HG02759 (cell line): ENCODE measurements around the gene PHYHD1.

Source experiments
- ATAC-seq: cut with Tn5 transposase; IDR thresholded peaks from one replicate; pipeline ENCODE4 v1.9.1; 2021; ENCODE audit warnings: mild to moderate bottlenecking, moderate library complexity; ENCODE audit not compliant: unreplicated experiment

Gene PHYHD1

DNA sequence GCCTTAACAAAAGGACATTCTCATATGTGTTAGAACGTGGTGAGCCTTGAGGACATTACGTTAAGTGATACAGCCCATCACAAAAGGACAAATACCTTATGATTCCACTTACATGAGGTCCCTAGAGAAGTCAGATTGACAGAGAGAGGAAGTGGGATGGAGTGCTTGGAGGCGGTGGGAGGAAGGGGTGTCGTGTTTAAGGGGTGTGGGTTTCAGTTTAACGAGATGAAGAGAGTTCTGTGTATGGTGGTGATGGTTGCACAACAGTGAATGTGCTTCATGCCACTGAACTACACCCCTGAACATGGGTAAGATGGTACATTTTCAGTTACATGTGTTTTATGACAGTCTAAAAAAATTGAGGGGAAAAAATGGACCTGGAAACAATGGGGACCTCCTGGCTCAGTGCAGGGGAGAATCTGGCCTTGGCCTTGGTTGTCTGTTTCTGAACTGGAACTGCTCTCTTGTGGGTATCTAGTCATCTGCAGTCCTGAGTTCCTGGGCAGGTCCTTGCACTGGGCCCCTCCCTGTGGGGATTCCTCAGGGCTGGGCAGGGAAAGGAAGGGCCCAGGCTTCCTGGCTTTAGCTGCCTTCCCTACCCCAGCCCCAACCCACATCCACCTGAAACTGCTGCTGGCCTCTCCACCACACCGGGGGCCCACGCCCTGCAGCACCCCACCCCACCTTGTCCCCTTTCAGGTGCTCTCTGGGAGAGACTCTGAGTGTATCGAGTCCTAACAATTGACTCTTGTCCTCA, 21.0 kb upstream of the PHYHD1 start:
- ATAC-seq: no peak

DNA sequence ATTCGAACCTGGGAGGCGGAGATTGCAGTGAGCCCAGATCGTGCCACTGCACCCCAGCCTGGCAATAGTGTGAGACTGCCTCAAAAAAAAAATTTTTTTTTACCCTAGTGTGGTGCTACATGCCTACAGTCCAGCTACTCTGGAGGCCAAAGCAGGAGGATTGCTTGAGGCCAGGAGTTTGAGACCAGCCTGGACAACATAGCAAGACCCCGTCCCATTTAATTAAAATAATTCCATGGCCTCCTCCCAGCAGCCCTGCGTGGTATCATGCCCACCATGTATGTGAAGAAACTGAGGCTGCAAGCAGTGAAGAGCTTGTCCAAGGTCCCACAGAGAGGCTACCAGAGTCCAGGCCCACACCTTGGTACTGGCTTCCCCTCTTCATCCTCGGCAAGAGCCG, 19.4 kb upstream of the PHYHD1 start:
- ATAC-seq: no peak

DNA sequence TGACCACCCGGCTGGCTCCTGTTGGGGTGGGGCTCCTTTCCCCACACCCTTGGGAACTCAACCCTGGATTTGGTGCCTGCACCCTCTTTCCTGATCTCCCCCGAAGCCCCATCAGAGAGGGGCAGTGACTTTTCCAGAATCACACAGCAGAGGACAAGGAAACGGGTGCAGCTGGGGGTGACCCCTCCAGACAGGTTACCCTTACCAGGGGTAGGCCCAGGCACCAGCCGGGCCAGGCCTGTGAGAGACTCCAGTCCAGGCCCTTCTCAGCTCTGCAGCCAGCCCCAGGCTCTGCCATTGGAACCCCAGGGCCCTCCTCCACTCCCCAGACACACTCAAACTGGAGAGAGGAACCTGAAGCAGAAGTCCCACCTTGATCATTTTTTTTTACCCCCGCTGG, 19.0 kb upstream of the PHYHD1 start:
- peak; percentile 8 for ATAC-seq

DNA sequence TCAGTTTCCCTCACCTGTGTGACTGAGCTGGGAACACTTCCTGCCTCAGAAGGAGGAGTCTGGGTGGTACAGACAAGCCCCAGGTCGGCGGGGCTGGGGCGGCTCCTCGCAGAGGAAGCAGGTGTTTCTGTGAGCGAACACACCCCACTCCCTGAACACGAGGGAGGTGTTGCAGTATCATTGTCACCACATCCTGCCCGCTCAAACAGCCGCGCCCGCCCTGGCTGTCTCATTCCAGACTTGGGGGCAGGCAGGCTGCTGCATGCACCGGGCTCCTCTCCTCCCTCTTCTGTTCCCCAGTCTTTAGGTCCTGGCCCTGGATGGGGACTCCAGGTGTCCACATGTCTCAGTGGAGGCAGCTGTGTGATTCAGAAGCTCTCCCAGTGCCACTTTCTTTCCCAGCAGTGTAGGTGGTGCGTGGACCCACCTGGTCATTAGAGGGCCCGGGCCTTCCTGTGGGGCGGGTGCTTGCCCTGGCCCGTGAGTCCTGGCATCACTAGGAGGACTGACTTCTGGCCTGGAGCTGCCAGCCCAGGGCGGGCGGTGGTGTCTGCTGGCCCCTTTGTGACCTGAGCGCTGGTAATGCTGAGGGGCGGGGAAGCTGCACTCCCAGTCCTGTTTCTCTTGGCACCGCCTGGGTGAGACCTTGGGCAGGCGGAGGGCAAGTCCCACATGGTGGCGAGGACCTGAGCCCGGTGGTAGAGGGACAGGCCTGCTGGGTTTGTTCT, 18.3 kb upstream of the PHYHD1 start:
- peak; percentile 87 for ATAC-seq

GRCh38 chr9:128903079-128903461, 17.7 kb upstream of the PHYHD1 start:
- no peak for ATAC-seq

GRCh38 chr9:128903871-128904620, 16.7 kb upstream of the PHYHD1 start:
- ATAC-seq: no peak

DNA sequence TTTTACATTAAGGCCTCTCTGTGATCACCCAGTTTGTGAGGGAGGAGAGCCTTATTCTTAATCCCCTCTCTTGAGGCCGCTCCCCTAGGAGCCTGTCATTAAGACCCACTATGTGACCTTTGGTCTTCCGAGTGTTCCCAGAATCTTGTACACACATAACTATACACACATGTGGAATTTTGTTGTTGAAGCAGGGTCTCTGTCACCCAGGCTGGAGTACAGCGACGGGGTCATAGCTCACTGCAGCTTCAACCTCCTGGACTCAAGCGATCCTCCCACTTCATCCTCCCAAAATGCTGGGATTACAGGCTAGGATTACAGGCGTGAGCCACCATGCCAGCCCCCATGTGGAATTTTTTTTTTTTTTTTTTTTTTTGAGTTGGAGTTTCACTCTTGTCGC, 14.8 kb upstream of the PHYHD1 start:
- no peak for ATAC-seq

DNA sequence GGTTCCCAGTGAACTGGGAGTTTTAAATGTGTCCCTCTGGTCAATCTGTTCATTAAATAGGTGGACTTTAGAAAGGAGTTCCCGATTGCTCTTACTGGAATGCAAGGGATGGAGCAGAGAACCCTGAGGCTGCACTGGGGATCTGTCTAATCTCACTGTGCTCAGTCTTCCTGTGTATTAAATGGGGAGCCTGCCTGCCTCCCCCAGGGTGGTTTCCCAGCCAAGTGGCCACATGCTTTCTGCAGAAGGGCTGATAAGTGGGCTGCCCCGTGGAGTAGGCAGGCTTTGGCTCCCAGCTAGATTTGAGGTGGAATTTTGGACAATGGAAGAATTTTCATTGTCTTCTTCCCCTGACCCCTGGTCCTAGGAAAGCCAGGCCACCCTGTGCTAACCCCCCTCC, 14.0 kb upstream of the PHYHD1 start:
- no peak for ATAC-seq

- ATAC-seq: no peak
Measured at GRCh38 chr9:128908372-128908771, 12.4 kb upstream of the PHYHD1 start.

- no peak for ATAC-seq
Measured at GRCh38 chr9:128909859-128910258, 10.9 kb upstream of the PHYHD1 start.

DNA sequence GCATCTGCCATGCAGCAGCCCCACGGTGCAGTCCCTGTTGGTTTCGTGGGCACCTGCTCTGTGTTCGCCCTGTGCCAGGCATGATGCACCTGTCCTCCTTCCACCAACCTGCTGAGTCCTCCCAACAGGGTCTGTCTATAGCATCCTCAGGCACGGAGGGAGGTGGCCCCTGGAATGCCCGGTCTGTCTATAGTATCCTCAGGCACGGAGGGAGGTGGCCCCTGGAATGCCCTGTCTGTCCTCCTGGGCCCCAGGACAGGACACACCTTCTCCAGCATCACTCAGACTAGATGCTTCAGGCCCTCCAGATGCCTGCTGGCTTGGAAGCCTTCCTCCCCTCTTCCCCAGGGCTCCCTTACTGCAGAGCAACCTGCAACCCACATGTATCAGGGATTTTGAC, 9.9 kb upstream of the PHYHD1 start:
- no peak for ATAC-seq

- no peak for ATAC-seq
Measured at GRCh38 chr9:128911529-128912035, 9.2 kb upstream of the PHYHD1 start.

GRCh38 chr9:128912270-128912853, 8.4 kb upstream of the PHYHD1 start:
- no peak for ATAC-seq

DNA sequence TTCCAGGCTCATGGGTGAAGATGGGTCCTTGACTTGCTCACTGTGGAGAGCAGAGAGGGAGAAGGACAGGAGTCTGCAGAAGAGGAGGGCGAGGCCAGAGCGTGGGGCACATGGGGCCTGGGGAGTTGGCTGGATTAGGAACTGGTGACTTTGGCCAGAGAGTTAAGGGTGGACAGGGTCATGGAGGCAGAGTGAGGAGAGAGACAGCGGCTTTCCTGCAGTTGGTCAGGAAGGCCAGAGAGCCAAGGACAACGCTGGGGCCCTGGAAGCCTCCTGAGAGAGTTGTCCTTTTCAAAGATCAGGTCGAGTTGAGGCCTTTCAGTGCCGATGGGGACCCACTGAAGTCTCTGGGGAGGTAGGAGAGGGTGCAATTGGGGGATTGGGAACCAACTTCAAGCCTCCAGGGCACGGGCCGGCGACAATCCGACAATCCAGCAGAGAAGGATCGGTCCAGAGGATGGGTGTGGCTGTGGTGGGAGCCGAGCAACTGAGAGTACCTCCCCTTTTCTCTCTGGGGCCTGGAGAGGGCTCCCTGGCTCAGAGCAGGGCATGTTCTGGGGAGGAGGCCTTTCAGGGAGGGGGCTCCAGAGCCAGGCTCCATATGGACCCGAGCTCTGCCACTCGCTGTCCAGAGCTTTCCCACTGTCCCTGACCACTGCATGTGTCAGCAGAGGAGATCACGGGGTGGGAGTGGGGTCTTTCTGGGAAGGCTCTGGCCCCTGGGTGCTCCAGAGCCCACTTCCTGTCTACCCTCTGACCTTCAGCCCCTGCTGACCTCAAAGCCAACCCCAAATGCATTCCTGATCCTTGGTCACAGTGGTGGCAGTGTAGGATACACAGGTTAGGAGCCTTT, 7.5 kb upstream of the PHYHD1 start:
- ATAC-seq: no peak

DNA sequence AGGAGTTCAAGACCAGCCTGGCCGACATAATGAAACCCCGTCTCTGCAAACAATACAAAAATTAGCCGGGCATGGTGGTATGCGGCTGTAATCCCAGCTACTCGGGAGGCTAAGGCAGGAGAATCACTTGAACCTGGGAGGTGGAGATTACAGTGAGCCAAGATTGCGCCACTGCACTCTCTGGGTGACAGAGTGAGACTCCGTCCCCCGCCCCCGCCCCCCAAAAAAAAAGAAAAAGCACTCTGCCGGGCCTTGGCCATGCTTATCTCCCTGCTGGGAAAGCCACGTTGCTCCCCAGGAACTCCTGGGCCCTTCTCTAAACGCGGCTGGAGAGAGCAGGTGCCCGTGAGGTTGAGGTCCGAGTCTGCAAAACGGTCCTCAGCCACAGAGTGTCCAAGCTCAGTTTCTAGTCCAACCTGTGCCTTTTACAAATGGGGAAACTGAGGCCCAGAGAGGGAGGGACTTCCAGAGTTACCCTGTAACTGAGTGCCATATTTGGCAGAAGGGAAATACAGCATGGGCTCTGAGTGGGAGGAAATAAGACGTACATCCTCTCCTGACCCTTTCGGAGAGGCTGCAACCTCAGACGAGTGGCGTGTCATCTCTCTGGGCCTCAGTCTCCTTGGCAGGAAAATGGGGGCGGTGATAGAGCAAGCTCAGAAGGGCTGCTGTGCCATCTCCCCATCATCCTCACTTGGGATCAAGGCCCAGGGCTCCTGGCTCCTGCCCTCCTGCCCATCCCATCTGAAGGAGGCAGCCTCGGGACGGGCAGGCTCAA, 6.6 kb upstream of the PHYHD1 start:
- no peak for ATAC-seq

DNA sequence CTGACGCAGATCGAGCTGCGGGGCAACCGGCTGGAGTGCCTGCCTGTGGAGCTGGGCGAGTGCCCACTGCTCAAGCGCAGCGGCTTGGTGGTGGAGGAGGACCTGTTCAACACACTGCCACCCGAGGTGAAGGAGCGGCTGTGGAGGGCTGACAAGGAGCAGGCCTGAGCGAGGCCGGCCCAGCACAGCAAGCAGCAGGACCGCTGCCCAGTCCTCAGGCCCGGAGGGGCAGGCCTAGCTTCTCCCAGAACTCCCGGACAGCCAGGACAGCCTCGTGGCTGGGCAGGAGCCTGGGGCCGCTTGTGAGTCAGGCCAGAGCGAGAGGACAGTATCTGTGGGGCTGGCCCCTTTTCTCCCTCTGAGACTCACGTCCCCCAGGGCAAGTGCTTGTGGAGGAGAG, 4.6 kb upstream of the PHYHD1 start:
- ATAC-seq: no peak

- no peak for ATAC-seq
Measured at GRCh38 chr9:128916745-128917144, 4.0 kb upstream of the PHYHD1 start.

DNA sequence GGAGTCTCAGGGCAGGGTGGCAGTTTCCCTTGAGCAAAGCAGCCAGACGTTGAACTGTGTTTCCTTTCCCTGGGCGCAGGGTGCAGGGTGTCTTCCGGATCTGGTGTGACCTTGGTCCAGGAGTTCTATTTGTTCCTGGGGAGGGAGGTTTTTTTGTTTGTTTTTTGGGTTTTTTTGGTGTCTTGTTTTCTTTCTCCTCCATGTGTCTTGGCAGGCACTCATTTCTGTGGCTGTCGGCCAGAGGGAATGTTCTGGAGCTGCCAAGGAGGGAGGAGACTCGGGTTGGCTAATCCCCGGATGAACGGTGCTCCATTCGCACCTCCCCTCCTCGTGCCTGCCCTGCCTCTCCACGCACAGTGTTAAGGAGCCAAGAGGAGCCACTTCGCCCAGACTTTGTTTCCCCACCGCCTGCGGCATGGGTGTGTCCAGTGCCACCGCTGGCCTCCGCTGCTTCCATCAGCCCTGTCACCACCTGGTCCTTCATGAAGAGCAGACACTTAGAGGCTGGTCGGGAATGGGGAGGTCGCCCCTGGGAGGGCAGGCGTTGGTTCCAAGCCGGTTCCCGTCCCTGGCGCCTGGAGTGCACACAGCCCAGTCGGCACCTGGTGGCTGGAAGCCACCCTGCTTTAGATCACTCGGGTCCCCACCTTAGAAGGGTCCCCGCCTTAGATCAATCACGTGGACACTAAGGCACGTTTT, 3.5 kb upstream of the PHYHD1 start:
- no peak for ATAC-seq

GRCh38 chr9:128918921-128919320, 1.9 kb upstream of the PHYHD1 start:
- no peak for ATAC-seq
